Measurements from ENCODE around the gene AURKAIP1. TPM values are rescaled to one million over a fixed set of nuclear protein-coding genes. Genes with fewer than 3 reads are reported as not detected.

Gene AURKAIP1
- total and polyA plus RNA-seq, 9 of the 15 experiments (the other 6 are each of a cell fraction or from before 2014, with no cell fraction given), result 7.8 to 478 (median 92.0) TPM

- BruUV-seq (replicated peaks), result no TSS peak
- Histone ChIP-seq H3K9me1 (ENCODE audit: control insufficient read depth, insufficient read depth, low read length) (peaks cover 6% of the 10 kb centered on the region), H3K9me3 (replicated peaks; ENCODE audit: control insufficient read depth, insufficient read depth, low read depth, low read length) (no peaks in the 10 kb centered on the region; the same call in 1 of the 2 replicates), H3K27me3 (ENCODE audit: control insufficient read depth in 2 of 2, insufficient read depth in 2 of 2, low read length in 2 of 2) (no peaks in the 10 kb centered on the region), H3K4me2 (ENCODE audit: insufficient read depth, low read length) (no peak overlapping the region; the same call in 1 of the 2 replicates), H3K79me2 (ENCODE audit: control insufficient read depth, insufficient read depth, low read length) (peaks cover 31% of the 10 kb centered on the region), H3K4me1 (replicated peaks in 1 of 2; ENCODE audit: control insufficient read depth in 2 of 2, insufficient read depth in 2 of 2, low read length in 2 of 2) (peaks cover 16 to 56% of the 10 kb centered on the region in 2 experiments), H3K27ac (ENCODE audit: extremely low read depth, low read depth, low read length) (0 out of 3 replicates have a peak overlapping the region, but pooled peaks have one; percentile 11), H3K36me3 (ENCODE audit: control insufficient read depth, insufficient read depth, low read length) (peaks cover 26% of the 10 kb centered on the region), H4K20me1 (replicated peaks; ENCODE audit: control insufficient read depth, insufficient read depth, low read length) (peaks cover 7% of the 10 kb centered on the region; the same call in 1 of the 2 replicates), H3K9ac (ENCODE audit: insufficient read depth in 1 of 2, low read depth in 2 of 2, low read length in 2 of 2) (peak overlapping the region; percentile 15 to 47; a peak in 2 of 4 replicates), H2AFZ (ENCODE audit: low read depth, low read length) (no peak overlapping the region), H3K4me3 (no peak overlapping the region)
- FAIRE-seq (peak; percentile 71), ATAC-seq (peak; percentile 69), DNase-seq (ENCODE audit: extremely low read depth in 1 of 4, low spot score in 3 of 4) (peak; percentile 80 to 87 (median 82))
- ChIA-PET POLR2A (interaction anchor here (0.7 to 1.8 kb wide), 9 partner anchors 15 to 76 kb away, joined by 3 to 6 read pairs (median 3); partner anchors contain the start of genes CCNL2 and MRPL20), CTCF (ENCODE audit: low intra/inter-chr PET ratio) (no interaction called here)
- intact Hi-C loops (cut with micrococcal nuclease) (loop anchor here (2.0 to 10.0 kb wide), 2 partner anchors 21 to 133 kb away; no protein-coding TSS in a partner anchor), in situ Hi-C loops (cut with MboI) (no loop called here)
- 37% methylated on average over 24 of the region's 26 CpGs for WGBS (ENCODE audit: insufficient coverage, low coverage, missing lambda C conversion rate)
- TF ChIP-seq MEIS2 (IDR thresholded peaks at IDR 0.05; ENCODE audit: partially characterized antibody) (no peak), HCFC1 (IDR thresholded peaks at IDR 0.05; ENCODE audit: low read depth, low read length) (peak; percentile 30; the same call in 1 of the 2 replicates), POLR2AphosphoS2 (IDR thresholded peaks at IDR 0.05; ENCODE audit: low read length) (peak; percentile 65; the same call in 1 of the 2 replicates), LCOR (CRISPR knock-in tag; IDR thresholded peaks at IDR 0.05) (0 out of 2 replicates have a peak, but pooled peaks have one; percentile 36), ATF4 (CRISPR knock-in tag; IDR thresholded peaks at IDR 0.05) (peak; percentile 3; the same call in 1 of the 2 replicates), RFX1 (IDR thresholded peaks at IDR 0.05) (no peak), HEY1 (CRISPR knock-in tag; IDR thresholded peaks at IDR 0.05; ENCODE audit: borderline replicate concordance) (no peak), RAD21 (CRISPR knock-in tag; conservative IDR thresholded peaks at IDR 0.05 in 1 of 2, IDR thresholded peaks at IDR 0.05 in 1 of 2) (peak; percentile 55 to 73), MYC (IDR thresholded peaks at IDR 0.05; ENCODE audit: low read depth, low read length) (peak; percentile 12; the same call in 1 of the 2 replicates), MYC (CRISPR knock-in tag; IDR thresholded peaks at IDR 0.05; ENCODE audit: borderline replicate concordance, low read depth) (peak; percentile 37; the same call in 1 of the 2 replicates), ELF2 (CRISPR knock-in tag; IDR thresholded peaks at IDR 0.05) (peak; percentile 55; the same call in 1 of the 2 replicates), ZEB2 (IDR thresholded peaks at IDR 0.05) (no peak), LARP7 (IDR thresholded peaks at IDR 0.05) (no peak), ETV5 (CRISPR knock-in tag; IDR thresholded peaks at IDR 0.05; ENCODE audit: low read depth) (peak; percentile 29; the same call in 1 of the 2 replicates)
- TF ChIP-seq, protein P1, sequence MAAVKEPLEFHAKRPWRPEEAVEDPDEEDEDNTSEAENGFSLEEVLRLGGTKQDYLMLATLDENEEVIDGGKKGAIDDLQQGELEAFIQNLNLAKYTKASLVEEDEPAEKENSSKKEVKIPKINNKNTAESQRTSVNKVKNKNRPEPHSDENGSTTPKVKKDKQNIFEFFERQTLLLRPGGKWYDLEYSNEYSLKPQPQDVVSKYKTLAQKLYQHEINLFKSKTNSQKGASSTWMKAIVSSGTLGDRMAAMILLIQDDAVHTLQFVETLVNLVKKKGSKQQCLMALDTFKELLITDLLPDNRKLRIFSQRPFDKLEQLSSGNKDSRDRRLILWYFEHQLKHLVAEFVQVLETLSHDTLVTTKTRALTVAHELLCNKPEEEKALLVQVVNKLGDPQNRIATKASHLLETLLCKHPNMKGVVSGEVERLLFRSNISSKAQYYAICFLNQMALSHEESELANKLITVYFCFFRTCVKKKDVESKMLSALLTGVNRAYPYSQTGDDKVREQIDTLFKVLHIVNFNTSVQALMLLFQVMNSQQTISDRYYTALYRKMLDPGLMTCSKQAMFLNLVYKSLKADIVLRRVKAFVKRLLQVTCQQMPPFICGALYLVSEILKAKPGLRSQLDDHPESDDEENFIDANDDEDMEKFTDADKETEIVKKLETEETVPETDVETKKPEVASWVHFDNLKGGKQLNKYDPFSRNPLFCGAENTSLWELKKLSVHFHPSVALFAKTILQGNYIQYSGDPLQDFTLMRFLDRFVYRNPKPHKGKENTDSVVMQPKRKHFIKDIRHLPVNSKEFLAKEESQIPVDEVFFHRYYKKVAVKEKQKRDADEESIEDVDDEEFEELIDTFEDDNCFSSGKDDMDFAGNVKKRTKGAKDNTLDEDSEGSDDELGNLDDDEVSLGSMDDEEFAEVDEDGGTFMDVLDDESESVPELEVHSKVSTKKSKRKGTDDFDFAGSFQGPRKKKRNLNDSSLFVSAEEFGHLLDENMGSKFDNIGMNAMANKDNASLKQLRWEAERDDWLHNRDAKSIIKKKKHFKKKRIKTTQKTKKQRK (IDR thresholded peaks at IDR 0.05; ENCODE audit: borderline replicate concordance, low read depth, low read length), result no peak
These were observed 3.0 kb downstream of the AURKAIP1 start for GRCh38 chr1:1371746-1372711.

Measured in K562 (cell line).